Loucy (cell line): ENCODE results near the gene MUTYH.

Experiments
- H2AFZ ChIP-seq: fragments of 200-600 bp; sonication (generic); 2 replicates; pipeline ENCODE4 v1.6.0; 2016; ENCODE audit warnings: antibody characterized with exemption, mild to moderate bottlenecking, low read length, moderate library complexity
- H3F3A ChIP-seq: fragments of 200-600 bp; 2 replicates; pipeline ENCODE4 v1.6.0; 2016; ENCODE audit warnings: antibody characterized with exemption, low read depth, mild to moderate bottlenecking
- H3K27me3 ChIP-seq: fragments of 200-600 bp; sonication (generic); 2 replicates; pipeline ENCODE4 v1.6.1; 2014; ENCODE audit warnings: low read length, mild to moderate bottlenecking; ENCODE audit not compliant: insufficient read depth, poor library complexity, severe bottlenecking
- H3K36me3 ChIP-seq: fragments of 200-600 bp; sonication (generic); 2 replicates; pipeline ENCODE4 v1.6.1; 2016; ENCODE audit warnings: low read length; ENCODE audit not compliant: insufficient read depth
- H3K4me1 ChIP-seq: fragments of 200-600 bp; sonication (generic); 2 replicates; pipeline ENCODE4 v1.5.1; 2014; ENCODE audit warnings: low read length, mild to moderate bottlenecking; ENCODE audit not compliant: insufficient read depth, poor library complexity, severe bottlenecking
- H3K4me2 ChIP-seq: fragments of 200-600 bp; sonication (generic); 2 replicates; pipeline ENCODE4 v1.6.0; 2014; ENCODE audit warnings: antibody characterized with exemption, low read length, low read depth, mild to moderate bottlenecking; ENCODE audit not compliant: poor library complexity, severe bottlenecking
- H3K4me3 ChIP-seq: fragments of 200-600 bp; sonication (generic); 2 replicates; pipeline ENCODE4 v1.5.1; 2014; ENCODE audit warnings: low read length, mild to moderate bottlenecking, mixed read lengths; ENCODE audit not compliant: poor library complexity, severe bottlenecking
- H3K79me2 ChIP-seq: fragments of 200-600 bp; sonication (generic); 2 replicates; pipeline ENCODE4 v1.6.1; 2014; ENCODE audit warnings: low read length; ENCODE audit not compliant: insufficient read depth
- H3K9ac ChIP-seq: fragments of 200-600 bp; sonication (generic); 2 replicates; pipeline ENCODE4 v1.6.0; 2014; ENCODE audit warnings: mild to moderate bottlenecking, low read depth, low read length, moderate library complexity; ENCODE audit not compliant: poor library complexity, severe bottlenecking
- H3K9me2 ChIP-seq: fragments of 200-600 bp; sonication (generic); replicated peaks from 2 replicates; pipeline ENCODE4 v1.6.1; 2016; ENCODE audit warnings: low read depth, low read length, mixed read lengths
- H3K9me3 ChIP-seq: fragments of 200-600 bp; sonication (generic); 2 replicates; pipeline ENCODE4 v1.6.1; 2014; ENCODE audit warnings: mild to moderate bottlenecking, antibody characterized with exemption, low read length, low read depth; ENCODE audit not compliant: insufficient read depth
- H4K20me1 ChIP-seq: fragments of 200-600 bp; sonication (generic); 2 replicates; pipeline ENCODE4 v1.6.0; 2014; ENCODE audit warnings: antibody characterized with exemption, low read length, mild to moderate bottlenecking; ENCODE audit not compliant: insufficient read depth, poor library complexity, severe bottlenecking
- CTCF ChIP-seq: fragments of 200-600 bp; sonication (generic); conservative IDR thresholded peaks from 2 replicates; pipeline ENCODE4 v1.5.1; 2014; ENCODE audit warnings: mild to moderate bottlenecking, antibody characterized with exemption, low read length
- EZH2phosphoT487 ChIP-seq: fragments of 200-600 bp; IDR thresholded peaks from 2 replicates; pipeline ENCODE4 v1.6.1; 2018; ENCODE audit warnings: antibody characterized with exemption, mild to moderate bottlenecking, moderate library complexity, borderline replicate concordance

MUTYH gene

GRCh38 chr1:45383191-45383590 is 43.0 kb upstream of the MUTYH start:
- H4K20me1 ChIP-seq = no peaks in the 10 kb centered on the region
- no peaks in the 10 kb centered on the region for H3K4me1 ChIP-seq
- no peak overlapping the region for H3K9ac ChIP-seq
- no peaks in the 10 kb centered on the region for H3K27me3 ChIP-seq
- H3F3A ChIP-seq = 0 out of 2 replicates have a peak, but pooled peaks cover 3% of the 10 kb centered on the region
- no peak overlapping the region for H2AFZ ChIP-seq
- no peak overlapping the region for H3K4me2 ChIP-seq
- H3K36me3 ChIP-seq = no peaks in the 10 kb centered on the region
- TF ChIP-seq CTCF = no peak
- no peak for TF ChIP-seq EZH2phosphoT487
- no peaks in the 10 kb centered on the region for H3K79me2 ChIP-seq
- no peaks in the 10 kb centered on the region for H3K9me2 ChIP-seq
- no peak overlapping the region for H3K4me3 ChIP-seq
- H3K9me3 ChIP-seq = no peaks in the 10 kb centered on the region

- Histone ChIP-seq H3K4me2 (no peak overlapping the region), H3K9ac (no peak overlapping the region), H3F3A (0 out of 2 replicates have a peak, but pooled peaks cover 3% of the 10 kb centered on the region), H3K9me2 (no peaks in the 10 kb centered on the region), H2AFZ (no peak overlapping the region), H3K9me3 (no peaks in the 10 kb centered on the region), H3K4me3 (no peak overlapping the region), H3K36me3 (no peaks in the 10 kb centered on the region), H3K79me2 (no peaks in the 10 kb centered on the region), H4K20me1 (no peaks in the 10 kb centered on the region), H3K4me1 (no peaks in the 10 kb centered on the region), H3K27me3 (no peaks in the 10 kb centered on the region)
- no peak for TF ChIP-seq CTCF
- no peak for TF ChIP-seq EZH2phosphoT487
Observed at GRCh38 chr1:45381243-45381642, 41.0 kb upstream of the MUTYH start.

- Histone ChIP-seq H4K20me1 (no peaks in the 10 kb centered on the region), H3F3A (0 out of 2 replicates have a peak, but pooled peaks cover 3% of the 10 kb centered on the region), H3K27me3 (no peaks in the 10 kb centered on the region), H3K9me3 (no peaks in the 10 kb centered on the region), H3K9me2 (no peaks in the 10 kb centered on the region), H3K4me2 (no peak overlapping the region), H3K9ac (no peak overlapping the region), H3K4me3 (no peak overlapping the region), H3K36me3 (no peaks in the 10 kb centered on the region), H3K79me2 (no peaks in the 10 kb centered on the region), H3K4me1 (no peaks in the 10 kb centered on the region), H2AFZ (no peak overlapping the region)
- TF ChIP-seq CTCF (no peak), EZH2phosphoT487 (no peak)
Observed at GRCh38 chr1:45380730-45381129, 40.5 kb upstream of the MUTYH start.
